CMK (cell line): ENCODE results near the gene FAM171A1.
A peak's percentile ranks its signal among the peaks of the same experiment; 100 is the strongest.
"Not testable (repeated sequence)": the region's sequence is repeated elsewhere in the genome, so short reads cannot be mapped to it uniquely, and the experiment has no call there.

Experiments
- DNase-seq: peaks from one replicate; pipeline ENCODE4 v3.0.0-alpha.2; 2010; ENCODE audit warnings: low read depth

The FAM171A1 gene

DNA sequence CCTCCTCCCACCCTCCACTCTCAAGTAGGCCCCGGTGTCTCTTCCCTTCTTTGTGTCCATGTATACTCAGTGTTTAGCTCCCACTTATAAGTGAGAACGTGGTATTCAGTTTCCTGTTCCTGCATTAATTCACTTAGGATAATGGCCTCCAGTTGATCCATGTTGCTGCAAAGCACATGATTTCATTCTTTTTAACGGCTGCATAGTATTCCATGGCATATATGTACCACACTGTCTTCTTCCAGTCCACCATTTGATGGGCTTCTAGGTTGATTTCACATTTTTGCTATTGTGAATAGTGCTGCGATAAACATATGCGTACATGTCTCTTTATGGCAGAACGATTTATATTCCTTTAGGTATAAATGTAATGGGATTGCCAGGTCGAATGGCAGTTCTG lies 51.0 kb downstream of the FAM171A1 start:
- DNase-seq: no peak

DNA sequence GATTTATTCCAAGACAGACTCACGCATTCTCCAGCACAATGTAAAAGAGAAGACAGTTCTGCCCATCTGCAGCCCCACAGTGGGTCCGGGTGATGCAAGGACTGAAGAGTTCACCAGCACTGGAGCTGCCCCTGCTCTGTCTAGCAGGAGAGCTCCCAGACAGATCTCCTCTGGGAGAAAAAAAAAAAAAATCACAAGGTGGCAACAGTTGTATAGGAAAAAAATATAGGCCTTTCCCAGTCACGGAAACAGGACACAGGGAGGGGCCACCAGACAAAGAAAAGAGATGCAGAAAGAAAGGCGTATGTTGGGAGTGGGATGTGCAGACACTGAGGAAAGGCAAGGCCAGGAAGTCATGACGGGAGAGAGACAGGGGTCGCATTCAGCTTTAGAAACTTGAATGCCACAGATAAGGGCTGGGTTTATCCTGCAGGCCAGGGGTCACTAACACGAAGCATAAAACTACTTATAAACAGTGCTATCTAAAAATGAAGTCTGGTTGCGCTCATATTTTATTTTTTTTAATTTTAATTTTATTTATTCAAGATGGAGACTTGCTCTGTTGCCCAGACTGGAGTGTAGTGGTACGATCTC lies 54.1 kb downstream of the FAM171A1 start:
- DNase-seq: no peak

DNA sequence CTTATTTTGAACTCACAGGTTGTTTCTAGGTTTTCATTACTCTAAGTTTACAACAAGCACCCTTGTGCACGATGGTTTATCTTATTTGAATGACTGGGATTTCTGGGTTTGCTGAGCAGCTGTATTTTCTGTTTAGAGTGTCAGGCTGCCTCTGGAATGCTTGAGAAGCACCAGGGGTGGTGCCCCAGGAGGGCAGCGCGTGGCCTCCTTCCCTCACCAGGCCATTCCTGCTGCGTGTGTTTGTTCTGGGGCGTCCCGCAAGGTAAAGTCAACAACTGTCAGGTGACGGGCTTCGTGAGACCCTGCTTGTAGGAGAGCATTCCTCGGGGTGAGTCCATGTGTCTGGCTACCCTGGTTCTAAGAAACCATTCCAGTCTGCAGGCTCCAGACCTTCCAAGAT lies 54.9 kb downstream of the FAM171A1 start:
- no peak for DNase-seq

DNA sequence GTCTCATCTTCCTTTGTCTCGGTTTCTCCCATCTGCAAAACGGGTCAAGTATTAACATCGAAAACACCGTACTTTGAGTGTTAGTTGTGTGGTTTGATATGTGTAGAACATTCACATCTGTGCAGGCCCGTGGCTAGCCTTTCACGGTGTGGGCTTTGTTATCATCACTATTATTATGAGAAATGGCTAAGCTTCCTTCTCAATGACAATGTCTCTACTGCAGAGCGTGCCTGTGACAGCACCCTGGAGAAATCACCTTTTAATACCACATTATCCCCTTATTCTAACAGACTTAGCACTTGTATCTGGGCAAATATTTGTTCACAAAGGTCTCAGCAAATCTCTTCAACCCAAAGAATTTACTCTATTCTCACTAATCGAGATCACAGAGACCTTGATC lies 55.8 kb downstream of the FAM171A1 start:
- DNase-seq: no peak

DNA sequence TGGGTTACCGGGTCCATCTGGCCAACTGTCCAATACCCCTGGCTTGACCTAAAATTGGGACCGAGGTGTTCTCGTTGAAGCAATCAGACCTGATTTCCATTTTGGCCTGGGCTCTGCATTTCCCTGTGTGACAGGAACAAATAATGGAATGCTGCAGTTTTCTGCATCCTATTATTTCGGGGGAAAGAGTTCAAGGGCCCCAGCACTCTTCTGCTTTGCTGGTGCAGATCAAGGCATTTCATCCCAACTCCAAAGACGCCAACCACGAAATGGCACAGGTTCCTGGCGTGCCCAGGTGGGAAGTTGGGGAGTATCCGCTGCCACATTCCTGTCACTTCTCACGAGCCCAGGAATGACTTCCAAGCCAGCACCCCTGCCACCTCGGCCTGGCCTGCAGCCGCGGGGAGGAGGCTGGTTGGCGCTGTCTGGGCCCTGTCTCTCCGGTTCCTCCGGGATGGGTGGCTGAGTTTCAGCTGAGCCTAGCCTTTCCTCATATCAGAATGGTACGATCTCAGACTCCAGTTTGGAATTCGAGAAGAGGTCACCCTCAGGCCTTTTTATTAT lies 56.5 kb downstream of the FAM171A1 start:
- no peak for DNase-seq

DNA sequence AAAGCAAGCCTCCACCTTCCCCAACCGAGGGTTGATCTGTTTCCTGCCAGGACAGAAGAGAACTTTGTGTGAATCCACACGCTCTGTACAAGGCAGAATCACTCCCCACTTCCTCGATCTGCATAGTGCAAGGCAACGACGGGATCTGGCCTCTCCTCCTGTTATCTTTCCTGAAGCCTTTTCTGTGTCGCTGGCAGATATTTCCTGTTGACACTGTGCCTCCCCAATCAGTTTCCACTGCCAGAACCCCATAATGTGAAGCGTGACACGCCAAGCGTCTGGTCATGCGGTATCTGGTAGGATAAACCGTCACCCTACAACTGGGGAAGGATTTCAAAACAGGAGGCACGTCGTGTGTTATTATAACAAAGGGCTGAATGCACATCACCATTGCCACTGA lies 57.2 kb downstream of the FAM171A1 start:
- peak; percentile 83 for DNase-seq

DNA sequence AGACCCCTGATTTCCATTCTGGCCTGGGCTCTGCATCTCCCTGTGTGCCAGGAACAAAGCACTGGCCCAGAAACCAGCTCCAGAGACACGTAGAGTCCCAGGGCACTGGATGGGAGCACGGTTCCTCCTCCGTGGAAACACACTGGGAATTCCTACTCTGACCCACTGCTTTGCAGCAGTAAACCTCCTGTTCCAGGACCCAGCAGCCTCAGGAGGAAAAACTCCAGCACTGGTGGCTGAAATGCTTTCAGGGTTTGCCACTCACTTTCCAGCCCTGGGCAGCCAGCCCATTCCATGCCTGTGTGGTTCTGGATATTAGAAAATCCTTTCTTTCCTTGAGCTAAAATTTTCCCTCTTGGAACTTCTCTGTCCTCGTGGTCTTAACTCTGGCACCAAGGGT lies 58.0 kb downstream of the FAM171A1 start:
- no peak for DNase-seq

DNA sequence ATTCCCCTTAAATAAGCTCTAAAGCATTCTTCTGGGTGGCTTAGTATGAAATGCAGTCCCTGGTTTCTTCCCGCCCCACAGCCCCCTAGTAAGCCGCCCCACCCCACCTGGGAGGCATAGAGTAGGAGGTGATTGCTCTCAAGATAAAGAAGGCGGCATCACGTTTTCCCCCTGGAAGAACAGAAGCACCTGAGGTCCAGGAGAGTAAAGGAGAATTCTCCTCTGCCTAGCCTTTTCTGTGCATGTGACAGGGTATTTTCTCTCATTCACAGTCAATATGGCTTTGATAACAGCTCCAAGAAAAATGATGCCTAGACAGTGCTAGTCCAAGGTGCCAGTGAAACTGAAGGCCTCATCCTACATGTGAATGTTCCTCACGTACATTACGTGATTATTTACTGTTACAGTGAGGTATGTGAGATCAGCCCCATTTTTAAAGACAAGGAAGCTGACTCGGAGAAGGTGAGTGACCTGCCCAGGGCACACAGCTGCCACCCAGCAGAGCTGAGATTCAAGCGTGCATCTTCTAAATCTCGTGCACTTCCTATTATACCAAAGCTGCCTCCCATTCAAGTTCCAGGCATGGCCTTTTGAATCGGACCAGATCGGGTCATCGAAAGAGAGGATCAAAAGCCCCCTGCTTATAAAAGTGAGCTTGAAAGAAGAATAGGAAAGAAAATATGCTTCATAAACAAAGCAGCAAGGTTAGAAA lies 59.4 kb downstream of the FAM171A1 start:
- no peak for DNase-seq

DNA sequence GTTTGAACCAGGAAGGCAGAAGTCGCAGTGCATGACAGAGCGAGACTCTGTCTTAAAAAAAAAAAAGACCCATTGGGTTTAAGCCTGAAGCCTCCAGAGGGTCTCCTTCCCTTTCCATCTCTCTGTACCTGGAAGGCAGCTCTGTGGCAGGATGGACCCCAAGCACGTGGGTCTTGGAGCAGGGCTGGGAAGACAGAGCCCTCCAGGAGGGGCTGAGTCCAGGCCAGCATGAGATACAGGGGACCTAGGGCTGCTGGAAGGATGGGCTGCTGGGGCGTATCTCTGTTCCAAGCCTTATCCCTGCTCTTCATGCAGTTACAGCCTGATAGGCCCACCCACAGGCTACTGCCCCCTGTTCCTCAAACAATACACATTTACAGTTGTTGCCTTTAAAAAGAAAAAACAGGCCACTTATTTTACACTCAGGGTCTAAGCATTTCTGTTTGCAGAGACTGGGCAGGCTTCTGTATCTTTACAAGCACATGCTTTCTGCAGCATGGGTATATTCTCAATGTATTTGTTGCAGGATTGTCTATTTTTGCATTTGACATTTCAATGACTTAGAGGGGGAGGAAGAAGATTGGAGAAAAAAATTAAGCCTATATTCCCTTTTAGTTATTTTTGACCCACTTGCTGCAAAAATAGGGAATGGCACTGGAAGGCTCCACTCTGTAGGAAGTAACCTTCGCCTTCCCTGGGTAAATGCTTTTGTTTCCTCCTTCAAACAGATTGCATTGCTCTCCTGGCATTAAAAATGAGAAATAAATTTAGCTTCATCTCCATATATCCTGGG lies 60.1 kb downstream of the FAM171A1 start:
- DNase-seq: no peak

DNA sequence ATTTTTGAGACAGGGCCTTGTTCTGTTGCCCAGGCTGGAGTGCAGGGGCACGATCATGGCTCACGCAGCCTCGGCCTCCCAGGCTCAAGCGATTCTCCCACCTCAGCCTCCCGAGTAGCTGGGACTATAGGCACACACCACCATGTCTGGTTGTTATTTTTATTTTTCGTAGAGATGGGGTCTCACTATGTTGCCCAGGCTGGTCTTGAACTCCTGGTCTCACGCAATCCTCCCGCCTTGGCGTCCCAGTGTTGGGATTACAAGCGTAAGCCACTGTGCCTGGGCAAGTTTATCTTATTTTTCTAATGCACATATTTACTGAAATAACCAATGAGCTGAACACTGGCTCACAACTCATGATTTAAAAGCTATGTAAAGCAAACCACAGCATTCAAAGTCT lies 61.9 kb downstream of the FAM171A1 start:
- no peak for DNase-seq

DNA sequence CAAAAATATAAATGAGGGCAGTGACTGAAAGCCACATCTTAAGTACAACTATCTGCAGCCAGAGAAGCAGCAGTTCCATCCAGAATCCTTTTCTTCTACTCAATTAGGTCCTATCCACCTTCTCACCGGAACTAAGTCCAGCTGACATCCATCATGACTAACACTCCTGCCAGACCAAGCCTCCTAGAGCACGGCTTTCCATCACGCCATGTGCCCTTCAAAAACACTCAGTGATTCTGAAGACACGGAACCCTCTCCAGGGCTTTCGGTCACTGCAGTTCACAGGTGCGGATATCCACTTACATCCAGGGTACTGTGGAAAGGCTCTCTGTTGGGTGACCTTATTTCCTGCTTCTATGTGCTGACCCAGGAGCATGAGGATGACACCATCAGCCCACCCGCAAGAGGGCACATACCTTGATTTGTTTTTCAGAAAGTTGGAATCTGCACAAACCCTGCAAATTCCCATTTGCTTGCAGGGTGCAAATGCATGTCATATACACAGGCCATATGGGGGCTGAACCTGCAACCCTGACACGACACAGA lies 64.3 kb downstream of the FAM171A1 start:
- DNase-seq: no peak

DNA sequence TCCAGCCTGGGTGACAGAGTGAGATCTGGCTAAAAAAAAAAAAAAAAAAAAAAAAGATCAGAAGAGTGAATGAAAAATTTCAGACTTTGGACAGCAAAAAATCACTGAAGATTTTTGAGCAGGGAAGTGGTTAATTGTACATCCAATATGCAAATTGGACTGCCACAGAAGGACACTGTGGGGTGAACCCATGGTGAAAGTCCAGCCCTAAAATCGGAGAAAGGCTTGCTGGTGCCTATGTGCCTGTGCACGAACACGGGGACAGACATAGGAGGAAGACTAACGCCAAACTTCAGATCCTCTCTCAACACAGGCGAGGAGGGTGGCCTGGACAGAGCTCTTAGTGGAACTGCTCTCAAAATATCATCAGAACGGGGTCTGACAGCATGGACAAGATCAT lies 65.5 kb downstream of the FAM171A1 start:
- no peak for DNase-seq

DNA sequence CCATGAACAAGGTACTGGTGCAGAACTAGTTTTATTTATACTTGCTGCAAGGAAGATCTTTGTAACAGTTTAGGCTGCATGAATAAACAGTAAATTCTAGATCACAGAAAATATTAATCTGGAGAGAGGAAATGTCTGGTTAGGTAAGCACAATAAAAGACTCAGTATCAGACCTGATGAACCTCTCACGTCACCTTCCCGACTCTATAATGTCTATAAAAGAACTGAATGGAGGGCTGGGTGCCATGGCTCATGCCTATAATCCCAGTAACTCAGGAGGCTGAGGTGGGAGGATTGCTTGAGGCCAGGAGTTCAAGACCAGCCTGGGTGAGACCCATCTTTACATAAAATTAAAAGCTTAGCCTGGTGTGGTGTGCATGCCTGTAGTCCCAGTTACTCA lies 65.9 kb downstream of the FAM171A1 start:
- DNase-seq: no peak

DNA sequence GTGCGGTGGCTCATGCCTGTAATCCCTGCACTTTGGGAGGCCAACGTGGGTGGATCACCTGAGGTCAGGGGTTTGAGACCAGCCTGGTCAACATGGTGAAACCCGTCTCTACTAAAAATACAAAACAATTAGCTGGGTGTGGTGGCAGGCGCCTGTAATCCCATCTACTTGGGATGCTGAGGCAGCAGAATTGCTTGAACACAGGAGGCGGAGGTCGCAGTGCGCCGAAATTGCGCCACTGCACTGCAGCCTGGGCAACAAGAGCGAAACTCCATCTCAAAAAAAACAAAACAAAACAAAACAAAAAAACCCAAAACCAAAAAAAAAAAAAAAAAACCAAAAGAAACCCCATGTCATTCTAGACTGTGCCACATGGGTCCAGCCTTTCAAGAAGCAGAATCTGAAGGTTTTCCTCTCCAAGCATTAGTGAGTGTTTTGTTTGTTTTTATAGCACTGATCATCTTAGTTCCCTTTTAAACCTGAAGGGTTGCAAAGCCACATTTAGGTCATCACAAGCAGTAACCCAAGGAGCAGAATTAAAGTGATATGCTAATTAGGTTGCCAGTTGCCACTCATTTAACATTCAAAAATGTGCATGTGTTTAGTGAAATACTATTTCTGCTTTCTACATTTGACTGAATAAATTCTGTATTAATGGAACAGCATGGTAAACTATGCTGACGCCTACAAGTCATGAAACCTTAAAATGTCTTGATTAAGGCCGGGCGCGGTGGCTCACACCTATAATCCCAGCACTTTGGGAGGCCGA lies 68.7 kb downstream of the FAM171A1 start:
- DNase-seq: not testable (repeated sequence)

DNA sequence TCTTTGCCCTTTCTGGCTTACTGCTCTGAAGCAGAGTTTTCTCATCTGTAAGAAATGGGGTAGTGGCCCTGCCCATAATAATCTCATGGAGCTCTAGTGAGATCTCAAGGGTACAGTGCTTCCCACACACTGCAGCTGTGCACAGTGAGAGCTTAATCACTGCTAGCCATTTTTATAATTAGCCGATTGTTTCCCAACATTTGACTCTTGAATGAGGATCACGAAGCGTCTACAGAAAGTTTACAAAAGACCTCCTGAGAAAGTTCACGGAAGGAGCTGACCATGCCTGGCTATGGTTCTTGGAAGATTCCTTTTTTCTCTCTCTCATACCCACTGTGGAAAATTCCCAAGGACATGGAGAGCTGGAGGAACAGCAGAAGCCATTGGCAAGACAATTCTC lies 70.4 kb downstream of the FAM171A1 start:
- no peak for DNase-seq

DNA sequence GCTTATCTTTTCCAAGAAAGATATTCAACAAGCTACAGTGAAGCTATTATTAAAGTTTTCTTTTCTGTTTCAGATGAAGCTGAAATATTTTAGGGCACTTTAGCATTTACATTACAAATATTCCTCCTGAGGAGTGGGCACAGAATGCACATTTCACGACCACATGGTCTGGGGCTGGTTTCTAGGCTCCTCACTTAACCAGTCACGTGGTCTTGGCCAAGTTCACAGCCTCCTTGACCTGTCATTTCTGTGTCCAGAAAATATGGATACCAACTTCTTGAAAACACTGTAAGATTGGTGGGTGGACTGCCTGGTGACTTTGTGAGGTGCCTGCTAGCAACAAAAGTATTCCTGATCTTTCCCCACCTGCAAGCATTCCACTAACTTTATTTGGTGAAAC lies 70.9 kb downstream of the FAM171A1 start:
- no peak for DNase-seq

DNA sequence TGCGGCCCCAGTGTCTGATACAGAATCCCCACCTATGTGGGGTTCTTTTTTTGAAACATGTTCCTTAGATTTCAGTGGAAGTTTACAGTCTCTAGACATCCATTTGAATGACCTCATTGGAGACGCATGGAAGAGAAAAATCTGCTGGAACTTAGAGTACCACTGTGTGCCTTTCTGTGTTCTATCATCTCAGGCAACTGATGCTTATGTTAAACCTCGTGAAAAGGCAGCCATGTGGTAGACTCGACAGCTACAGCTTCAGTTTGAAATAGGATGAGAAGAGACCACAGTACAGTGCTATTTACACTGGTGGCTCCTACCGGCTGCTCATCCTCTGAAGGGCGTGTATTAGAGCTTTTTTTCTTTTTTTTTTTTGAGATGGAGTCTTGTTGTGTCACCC lies 74.4 kb downstream of the FAM171A1 start:
- DNase-seq: no peak

DNA sequence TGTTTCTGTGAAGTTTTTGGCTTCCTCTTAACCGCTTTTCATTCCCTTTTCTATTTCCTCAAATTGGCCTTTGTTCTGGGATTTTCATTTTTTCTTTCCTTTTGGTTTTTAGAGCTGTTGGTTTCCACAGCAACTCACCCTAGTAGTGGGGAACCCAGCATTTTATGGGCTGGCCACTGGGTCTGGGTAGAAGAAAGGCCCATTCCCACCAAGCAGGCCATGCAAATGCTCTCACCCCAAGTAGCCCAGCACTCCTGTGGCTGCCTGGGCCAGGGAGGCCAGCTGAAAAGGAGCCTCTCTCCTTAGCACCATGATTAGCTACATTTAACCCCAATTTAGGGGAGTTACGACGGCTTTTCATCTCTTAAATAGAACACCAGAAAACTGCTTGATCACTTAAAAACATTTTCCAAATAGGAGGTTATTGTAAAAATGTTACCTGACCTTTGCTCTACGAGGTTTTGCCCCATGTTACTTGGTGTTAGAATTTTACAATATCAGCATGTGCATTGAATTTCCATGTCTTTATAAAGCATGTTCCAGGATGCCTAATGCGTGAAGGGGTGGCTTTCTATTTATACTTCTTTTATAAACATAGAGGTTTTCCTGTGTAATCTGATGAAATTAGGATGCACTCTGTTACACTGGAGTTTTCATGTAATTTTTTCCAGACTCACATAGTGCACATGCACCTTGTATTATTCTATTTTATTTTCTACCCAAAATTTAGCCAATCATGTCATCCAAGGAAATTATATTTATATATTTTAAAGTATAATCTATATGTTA lies 75.4 kb downstream of the FAM171A1 start:
- no peak for DNase-seq

DNA sequence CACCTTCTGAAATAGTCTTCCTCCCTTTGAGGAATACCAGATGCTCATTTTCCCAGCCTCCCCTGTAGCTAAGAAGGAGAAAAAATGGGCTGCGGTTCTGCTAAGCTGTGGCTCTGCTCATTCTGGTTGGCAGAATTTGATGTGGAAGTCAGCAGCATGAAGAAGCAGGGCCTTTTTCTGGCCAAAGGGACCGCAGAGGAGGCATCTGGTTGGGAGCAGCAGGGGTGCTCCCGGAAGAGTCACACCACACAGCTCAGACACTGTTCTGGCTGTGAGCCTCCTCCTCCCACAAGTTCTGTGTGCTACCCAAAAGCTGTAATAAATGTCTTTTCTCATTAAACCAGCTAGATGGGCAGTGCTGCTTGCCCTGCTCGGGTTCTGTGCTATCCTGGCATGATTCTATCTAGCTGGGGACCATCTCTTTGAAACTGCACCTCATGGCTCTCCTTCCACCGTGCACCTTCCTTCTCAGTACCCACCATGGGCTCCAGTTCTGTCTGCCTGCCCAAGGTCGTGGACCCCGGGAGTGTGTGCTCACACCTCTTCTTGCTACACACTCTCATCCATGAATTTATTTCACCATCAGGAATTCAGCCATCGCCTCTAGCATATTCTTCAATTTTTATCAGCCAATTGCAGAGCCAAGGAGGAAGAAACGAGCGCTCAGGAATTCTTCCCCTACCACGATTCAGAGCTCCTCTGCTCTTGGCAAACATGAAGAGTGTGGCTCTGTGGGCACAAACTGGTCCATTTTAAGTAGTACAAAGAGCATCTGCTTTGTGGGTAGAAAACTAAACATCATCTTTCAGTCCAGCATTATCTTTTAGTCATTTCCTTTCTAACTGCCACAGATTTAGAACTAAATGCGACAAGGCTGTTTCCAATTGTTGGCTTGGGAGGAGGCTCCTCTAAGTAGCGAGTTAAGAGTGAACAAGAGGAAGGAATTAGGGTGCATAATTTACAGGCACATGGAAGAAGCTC lies 76.9 kb downstream of the FAM171A1 start:
- peak; percentile 57 for DNase-seq

DNA sequence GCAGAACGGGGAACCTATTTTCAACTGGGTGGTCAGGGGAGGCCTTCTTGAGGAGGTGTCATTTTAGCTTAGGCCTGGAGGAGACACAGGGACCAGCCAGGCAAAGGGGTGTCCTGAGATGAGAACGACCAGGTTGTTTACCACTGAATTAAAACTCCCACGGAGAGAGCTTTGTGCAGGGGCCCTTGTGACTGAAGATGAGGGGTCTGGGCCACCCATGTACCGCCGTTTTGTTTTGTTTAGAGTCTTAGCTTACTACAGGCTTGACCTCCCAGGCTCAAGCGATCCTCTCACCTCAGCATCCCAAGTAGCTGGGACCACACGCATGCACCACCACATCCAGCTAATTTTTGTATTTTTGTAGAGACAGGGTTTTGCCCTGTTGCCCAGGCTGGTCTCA lies 80.4 kb downstream of the FAM171A1 start:
- DNase-seq: no peak
